ENCODE measurements around the gene PROSER2.

- no peak for TF ChIP-seq CTCF (IDR thresholded peaks at IDR 0.05)
- no peak for TF ChIP-seq POLR2AphosphoS5 (IDR thresholded peaks at IDR 0.05; ENCODE audit: low read depth, low read length)
Observed at GRCh38 chr10:11813177-11813576, 10.0 kb upstream of the PROSER2 start.

All from Panc1 (cell line).